Activated CD4-positive, alpha-beta memory T cell treated with anti-CD3 and anti-CD28 coated beads for 36 hours (primary cell): Measurements from ENCODE around the gene BLM. TPM values are rescaled to one million over a fixed set of nuclear protein-coding genes. Genes with fewer than 3 reads are reported as not detected.
"Not testable (repeated sequence)": the region's sequence is repeated elsewhere in the genome, so short reads cannot be mapped to it uniquely, and the experiment has no call there.

Source experiments
- CTCF ChIA-PET: fragments of 350-600 bp; sonication (Branson Sonifier 250); formaldehyde crosslinking; loops from one replicate; lab custom pipeline; 2021; ENCODE audit warnings: antibody characterized with exemption, inconsistent platforms; lab: Charles Lee
- POLR2A ChIA-PET: fragments of 350-600 bp; sonication (Branson Sonifier 250); formaldehyde crosslinking; loops from one replicate; lab custom pipeline; 2021; ENCODE audit warnings: antibody characterized with exemption; lab: Charles Lee
- DNase-seq: peaks from one replicate; pipeline ENCODE4 v3.0.0-alpha.2; 2020
- H3K27ac Mint-ChIP-seq: one replicate; pipeline ENCODE4 v1.8.0; 2021; ENCODE audit warnings: mixed read lengths
- H3K27me3 Mint-ChIP-seq: one replicate; pipeline ENCODE4 v1.8.0; 2021; ENCODE audit warnings: mixed read lengths
- H3K36me3 Mint-ChIP-seq: one replicate; pipeline ENCODE4 v1.8.0; 2021; ENCODE audit warnings: mixed read lengths
- H3K4me1 Mint-ChIP-seq: one replicate; pipeline ENCODE4 v1.8.0; 2021; ENCODE audit warnings: low read depth, mixed read lengths
- H3K4me3 Mint-ChIP-seq: one replicate; pipeline ENCODE4 v1.8.0; 2021; ENCODE audit warnings: mild to moderate bottlenecking, mixed read lengths
- H3K9me3 Mint-ChIP-seq: one replicate; pipeline ENCODE4 v1.8.0; 2021; ENCODE audit warnings: mixed read lengths
- intact Hi-C: fragments of 100-400 bp; cut with micrococcal nuclease; formaldehyde crosslinking; loops from one replicate; pipeline ENCODE4 v1.15.1; 2023
- total RNA-seq, 2 experiments: library from RNA; stranded (reverse); gene quantifications; one replicate each; pipeline ENCODE4 v1.2.3, GENCODE V29; 2021

The BLM gene
- total RNA-seq, 2 experiments from 2014 or later: 65.6 to 68.7 TPM

DNA sequence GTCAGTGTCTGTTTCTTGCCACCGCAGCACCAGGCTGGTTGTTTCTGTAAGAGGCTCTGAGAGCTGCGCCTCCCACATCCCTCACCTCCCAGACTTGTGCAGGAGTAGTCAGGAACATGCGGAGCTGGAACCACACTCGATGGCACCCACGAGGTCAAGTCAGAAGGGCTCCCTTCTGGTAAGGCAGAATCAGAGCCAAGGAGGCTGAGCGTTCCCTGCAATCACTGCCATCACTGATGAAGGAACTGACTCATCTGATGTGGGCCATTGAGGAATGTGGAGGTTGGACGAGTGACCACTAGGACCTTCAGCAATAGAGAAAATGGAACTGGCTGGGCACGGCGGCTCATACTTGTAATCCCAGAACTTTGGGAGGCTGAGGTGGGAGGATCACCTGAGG, 35.7 kb upstream of the BLM start:
- Mint-ChIP-seq H3K36me3 (no peaks in the 10 kb centered on the region), H3K4me3 (no peak overlapping the region), H3K27me3 (peaks cover 3% of the 10 kb centered on the region), H3K4me1 (peaks cover 40% of the 10 kb centered on the region), H3K9me3 (no peaks in the 10 kb centered on the region), H3K27ac (no peak overlapping the region)
- POLR2A ChIA-PET: interaction anchor here (0.5 to 0.7 kb wide), 2 partner anchors 165 to 356 kb away, joined by 3 read pairs; no protein-coding TSS in a partner anchor
- no peak for DNase-seq
- intact Hi-C loops: loop anchor here (10.0 kb wide), 1 partner anchor 87 kb away; no protein-coding TSS in a partner anchor
- CTCF ChIA-PET: no interaction called here

DNA sequence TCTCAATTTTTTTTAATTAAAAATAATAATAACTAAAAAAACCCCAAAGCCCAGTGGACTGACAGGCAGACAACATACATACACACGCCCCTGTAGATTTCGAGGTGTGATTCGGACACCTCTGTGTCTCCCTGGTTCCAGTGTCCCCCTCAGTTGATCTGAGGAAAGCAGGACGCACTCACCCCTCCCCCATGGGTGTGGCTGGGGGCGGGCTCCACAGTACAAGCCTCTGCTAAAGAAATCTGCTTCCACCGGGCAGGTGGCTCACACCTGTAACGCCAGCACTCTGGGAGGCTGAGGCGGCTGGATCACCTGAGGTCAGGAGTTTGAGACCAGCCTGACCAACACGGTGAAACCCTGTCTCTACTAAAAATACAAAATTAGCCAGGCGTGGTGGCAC, 33.8 kb upstream of the BLM start:
- H3K36me3 Mint-ChIP-seq: no peaks in the 10 kb centered on the region
- no peaks in the 10 kb centered on the region for H3K9me3 Mint-ChIP-seq
- POLR2A ChIA-PET: no interaction called here
- CTCF ChIA-PET: no interaction called here
- intact Hi-C loops: loop anchor here (10.0 kb wide), 1 partner anchor 89 kb away; no protein-coding TSS in a partner anchor
- H3K27me3 Mint-ChIP-seq: peaks cover 3% of the 10 kb centered on the region
- DNase-seq: no peak
- no peak overlapping the region for H3K4me3 Mint-ChIP-seq
- peaks cover 37% of the 10 kb centered on the region for H3K4me1 Mint-ChIP-seq
- no peak overlapping the region for H3K27ac Mint-ChIP-seq

DNA sequence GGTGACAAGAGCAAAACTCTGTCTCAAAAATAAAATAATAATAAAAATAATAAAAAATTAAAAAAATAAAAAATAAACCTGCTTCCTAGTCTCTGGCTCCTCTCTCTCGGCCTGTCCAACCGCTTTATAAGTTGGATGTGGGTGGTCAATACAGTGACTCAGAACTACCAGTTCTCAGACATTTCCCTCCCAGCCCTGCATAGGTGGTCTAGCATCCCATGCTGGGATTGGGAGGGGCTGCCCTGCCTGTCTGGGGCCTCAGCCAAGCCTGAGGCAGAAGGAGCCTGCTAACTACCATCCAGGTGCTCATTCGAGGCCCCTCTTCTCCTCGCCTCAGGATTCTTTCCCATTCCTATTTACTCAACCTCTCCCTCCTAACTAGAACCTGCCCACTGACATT, 33.3 kb upstream of the BLM start:
- Mint-ChIP-seq H3K4me1 (peaks cover 33% of the 10 kb centered on the region), H3K9me3 (no peaks in the 10 kb centered on the region), H3K36me3 (no peaks in the 10 kb centered on the region), H3K27me3 (peaks cover 3% of the 10 kb centered on the region), H3K27ac (no peak overlapping the region), H3K4me3 (no peak overlapping the region)
- CTCF ChIA-PET: no interaction called here
- intact Hi-C loops: loop anchor here (10.0 kb wide), 1 partner anchor 89 kb away; no protein-coding TSS in a partner anchor
- POLR2A ChIA-PET: no interaction called here
- no peak for DNase-seq

DNA sequence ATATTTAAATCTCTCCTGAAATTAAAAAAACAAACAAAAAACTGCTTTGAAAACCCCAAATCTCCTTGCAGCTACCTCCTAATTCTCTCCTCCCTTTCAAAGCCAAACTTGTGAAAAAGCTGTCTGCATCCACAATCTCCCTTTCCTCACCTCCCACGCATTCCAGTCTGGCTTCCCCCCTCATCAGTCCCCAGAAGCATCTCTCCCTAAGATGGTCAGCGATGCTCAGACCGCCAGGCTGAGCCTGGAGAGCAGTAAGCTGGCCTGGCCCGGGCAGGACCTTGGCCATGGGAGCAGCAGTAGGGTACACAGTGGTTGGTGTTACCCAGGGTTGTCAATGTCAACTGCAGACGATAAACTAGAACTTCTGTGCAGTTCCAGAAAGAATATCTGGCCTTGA, 32.9 kb upstream of the BLM start:
- H3K27me3 Mint-ChIP-seq: peaks cover 3% of the 10 kb centered on the region
- ChIA-PET POLR2A (no interaction called here), CTCF (no interaction called here)
- intact Hi-C loops: loop anchor here (10.0 kb wide), 1 partner anchor 89 kb away; no protein-coding TSS in a partner anchor
- no peak overlapping the region for H3K27ac Mint-ChIP-seq
- peaks cover 29% of the 10 kb centered on the region for H3K4me1 Mint-ChIP-seq
- H3K9me3 Mint-ChIP-seq: peaks cover under 1% of the 10 kb centered on the region
- no peak overlapping the region for H3K4me3 Mint-ChIP-seq
- H3K36me3 Mint-ChIP-seq: no peaks in the 10 kb centered on the region
- DNase-seq: no peak

DNA sequence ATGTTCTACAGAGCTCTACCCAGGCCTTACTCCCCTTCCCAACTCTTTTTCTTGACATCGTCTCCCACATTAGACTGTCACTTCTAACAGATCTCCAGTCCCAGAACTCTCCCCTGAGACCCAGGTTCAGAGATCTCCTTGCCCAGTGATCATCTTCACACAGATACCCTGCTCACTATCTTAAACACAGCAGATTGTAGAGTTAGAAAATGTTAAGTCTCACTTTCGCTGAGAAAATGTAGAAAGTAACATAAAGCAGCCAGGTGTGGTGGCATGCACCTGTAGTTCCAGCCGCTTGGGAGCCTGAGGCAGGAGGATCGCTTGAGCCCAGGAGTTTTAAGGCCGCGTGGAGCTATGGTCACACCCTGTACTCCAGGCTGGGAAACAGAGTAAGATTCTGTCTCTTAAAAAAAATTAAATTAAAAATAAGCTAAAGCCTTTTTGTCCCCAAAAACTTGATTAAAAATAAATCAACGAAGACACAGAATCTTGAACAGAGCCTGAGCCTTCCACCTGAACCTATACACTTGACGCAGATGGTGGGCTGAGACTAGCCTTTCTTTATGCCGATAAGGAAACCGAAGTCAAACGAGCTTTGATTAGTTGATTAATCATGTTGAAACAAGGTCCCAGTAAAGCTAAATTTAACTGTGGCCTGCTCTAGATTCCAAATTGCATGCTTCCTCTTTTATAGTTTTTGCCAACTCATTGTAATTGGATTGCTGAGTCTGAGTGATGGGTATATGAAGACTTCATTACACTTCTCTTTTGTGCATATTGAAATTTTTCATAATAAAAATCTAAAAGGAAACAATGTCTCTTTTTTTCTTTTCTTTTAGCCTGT, 31.3 kb upstream of the BLM start:
- H3K4me3 Mint-ChIP-seq: no peak overlapping the region

DNA sequence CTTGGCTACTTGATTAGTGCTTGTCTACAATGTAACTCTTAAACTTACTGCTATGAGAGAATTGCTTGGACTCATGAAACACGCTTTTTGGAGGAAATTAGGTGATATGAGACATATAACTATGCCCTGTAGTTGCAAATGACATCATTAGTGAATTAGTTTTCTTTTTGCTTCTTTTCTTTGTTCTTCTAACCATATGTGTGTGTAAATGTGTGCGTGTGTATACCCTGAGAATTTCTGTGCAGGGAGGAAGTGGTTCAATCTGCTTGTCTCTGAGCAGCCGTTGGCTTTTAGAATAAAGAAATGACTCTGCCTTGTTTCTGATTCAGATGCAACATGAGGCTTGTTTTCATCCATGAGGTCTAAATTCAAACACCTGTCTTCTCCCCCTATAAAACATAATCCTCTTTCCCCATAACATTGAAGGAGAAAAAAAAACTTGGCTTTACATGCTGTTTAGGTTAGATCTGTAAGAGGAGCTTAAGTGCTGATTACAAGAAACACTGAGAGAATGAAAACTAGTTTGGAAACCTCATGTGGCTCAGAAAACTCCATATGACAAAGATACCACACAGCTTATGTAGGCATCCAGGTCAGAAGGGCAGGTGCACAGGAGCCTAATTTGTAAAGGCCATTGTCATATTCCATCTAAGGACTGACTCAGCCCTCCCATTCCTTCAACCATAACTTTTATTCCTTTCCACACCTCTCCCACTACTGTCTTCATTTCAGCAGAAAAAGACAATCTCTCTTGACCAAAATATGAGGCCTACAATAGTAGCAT, 30.5 kb upstream of the BLM start:
- CTCF ChIA-PET: interaction anchor here (0.9 to 1.9 kb wide), 4 partner anchors 9 to 199 kb away, joined by 3 to 9 read pairs (median 4); no protein-coding TSS in a partner anchor
- H3K9me3 Mint-ChIP-seq: peaks cover 3% of the 10 kb centered on the region
- peaks cover 3% of the 10 kb centered on the region for H3K27me3 Mint-ChIP-seq
- H3K36me3 Mint-ChIP-seq: no peaks in the 10 kb centered on the region
- peak overlapping the region; percentile 90 for H3K27ac Mint-ChIP-seq
- peak; percentile 46 for DNase-seq
- POLR2A ChIA-PET: interaction anchor here (1.0 kb wide), 1 partner anchor 9 kb away, joined by 3 read pairs; no protein-coding TSS in a partner anchor
- H3K4me1 Mint-ChIP-seq: peaks cover 18% of the 10 kb centered on the region
- H3K4me3 Mint-ChIP-seq: no peak overlapping the region
- intact Hi-C loops: loop anchor here (1.0 to 10.0 kb wide), 5 partner anchors 8 to 268 kb away; no protein-coding TSS in a partner anchor

More for the DNA sequence above, 31.3 kb upstream of the BLM start:
- DNase-seq: no peak
- Mint-ChIP-seq H3K4me1 (peaks cover 18% of the 10 kb centered on the region), H3K27me3 (peaks cover 3% of the 10 kb centered on the region), H3K9me3 (peaks cover 3% of the 10 kb centered on the region), H3K27ac (peak overlapping the region; percentile 90), H3K36me3 (no peaks in the 10 kb centered on the region)
- intact Hi-C loops: loop anchor here (1.0 to 10.0 kb wide), 5 partner anchors 8 to 267 kb away; no protein-coding TSS in a partner anchor
- POLR2A ChIA-PET: interaction anchor here (1.0 kb wide), 1 partner anchor 8 kb away, joined by 3 read pairs; no protein-coding TSS in a partner anchor
- CTCF ChIA-PET: interaction anchor here (0.9 to 1.9 kb wide), 3 partner anchors 8 to 199 kb away, joined by 4 to 9 read pairs (median 4); no protein-coding TSS in a partner anchor

DNA sequence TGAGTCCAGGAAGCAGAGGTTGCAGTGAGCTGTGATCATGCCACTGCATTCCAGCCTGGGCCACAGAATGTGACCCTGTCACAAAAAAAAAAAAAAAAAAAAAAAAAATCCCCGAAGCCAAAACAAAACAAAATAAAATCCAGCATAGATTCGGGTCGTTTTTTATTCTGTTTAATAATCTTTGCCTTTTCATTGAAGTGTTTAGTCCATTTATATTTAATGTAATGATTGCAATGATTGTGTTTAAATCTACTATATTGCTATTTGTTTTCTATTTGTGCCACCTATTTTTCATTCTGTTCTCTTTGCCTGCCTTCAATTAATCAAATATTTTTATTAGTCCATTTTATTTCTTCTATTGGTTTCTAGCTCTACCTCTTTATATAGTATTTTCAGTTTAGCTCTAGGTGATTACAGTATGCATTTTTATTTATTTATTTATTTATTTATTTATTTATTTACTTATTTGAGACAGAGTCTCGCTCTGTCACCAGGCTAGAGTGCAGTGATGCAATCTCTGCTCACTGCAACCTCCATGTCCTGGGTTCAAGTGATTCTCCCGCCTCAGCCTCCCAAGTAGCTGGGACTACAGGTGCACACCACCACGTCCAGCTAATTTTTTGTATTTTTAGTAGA, 27.7 kb upstream of the BLM start:
- DNase-seq, H3K27ac Mint-ChIP-seq, H3K9me3 Mint-ChIP-seq, H3K36me3 Mint-ChIP-seq, H3K27me3 Mint-ChIP-seq, H3K4me3 Mint-ChIP-seq, POLR2A ChIA-PET: not testable (repeated sequence)
- intact Hi-C loops: loop anchor here (10.0 kb wide), 1 partner anchor 95 kb away; no protein-coding TSS in a partner anchor
- CTCF ChIA-PET: interaction anchor here (0.9 to 1.1 kb wide), 3 partner anchors 10 to 243 kb away, joined by 3 to 5 read pairs (median 4); partner anchors contain the start of gene HDDC3
- H3K4me1 Mint-ChIP-seq: peaks cover 18% of the 10 kb centered on the region

DNA sequence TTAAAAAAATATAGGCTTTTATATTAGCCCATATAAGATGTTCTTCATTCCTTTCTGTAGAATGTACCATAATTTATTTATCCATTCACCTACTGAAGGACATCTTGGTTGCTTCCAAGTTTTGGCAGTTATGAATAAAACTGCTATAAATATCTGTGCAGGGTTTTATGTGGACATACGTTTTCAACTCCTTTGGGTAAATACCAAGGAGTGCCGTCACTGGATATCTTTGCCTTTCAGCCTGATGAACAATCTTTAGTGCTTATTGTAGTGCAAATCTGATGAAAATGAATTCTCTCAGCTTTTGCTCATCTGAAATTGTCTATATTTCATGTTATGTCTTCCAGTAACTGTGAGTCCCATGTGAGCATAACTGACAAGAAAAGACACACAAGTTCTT, 26.6 kb upstream of the BLM start:
- peaks cover 3% of the 10 kb centered on the region for H3K9me3 Mint-ChIP-seq
- H3K27me3 Mint-ChIP-seq: no peaks in the 10 kb centered on the region
- no peak for DNase-seq
- no peak overlapping the region for H3K4me3 Mint-ChIP-seq
- no peak overlapping the region for H3K27ac Mint-ChIP-seq
- no peaks in the 10 kb centered on the region for H3K36me3 Mint-ChIP-seq
- intact Hi-C loops: no loop called here
- ChIA-PET CTCF (interaction anchor here (1.2 to 1.8 kb wide), 2 partner anchors 42 to 196 kb away, joined by 4 to 12 read pairs; no protein-coding TSS in a partner anchor), POLR2A (no interaction called here)
- peaks cover 15% of the 10 kb centered on the region for H3K4me1 Mint-ChIP-seq

DNA sequence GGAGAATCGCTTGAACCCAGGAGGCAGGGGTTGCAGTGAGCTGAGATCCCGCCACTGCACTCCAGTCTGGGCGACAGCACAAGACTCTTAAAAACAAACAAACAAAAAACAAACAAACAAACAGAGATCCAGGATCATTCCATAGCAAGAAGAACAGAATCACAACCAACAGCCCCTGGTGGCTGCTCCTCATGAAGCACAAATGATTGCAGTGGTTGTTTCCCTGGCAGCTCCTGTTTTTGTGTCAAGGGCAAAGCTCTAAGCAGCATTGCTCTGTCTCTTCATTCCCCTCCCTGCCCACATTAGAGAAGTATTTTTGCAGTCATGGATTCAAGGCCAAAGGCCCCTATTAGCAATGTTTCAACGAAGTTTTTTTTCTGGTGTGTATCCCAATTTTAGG, 25.8 kb upstream of the BLM start:
- Mint-ChIP-seq H3K9me3 (peaks cover 3% of the 10 kb centered on the region), H3K27me3 (no peaks in the 10 kb centered on the region), H3K27ac (no peak overlapping the region), H3K4me1 (peaks cover 10% of the 10 kb centered on the region), H3K4me3 (no peak overlapping the region), H3K36me3 (no peaks in the 10 kb centered on the region)
- ChIA-PET CTCF (interaction anchor here (1.0 to 1.8 kb wide), 3 partner anchors 43 to 195 kb away, joined by 3 to 12 read pairs (median 4); no protein-coding TSS in a partner anchor), POLR2A (no interaction called here)
- no peak for DNase-seq
- intact Hi-C loops: no loop called here

DNA sequence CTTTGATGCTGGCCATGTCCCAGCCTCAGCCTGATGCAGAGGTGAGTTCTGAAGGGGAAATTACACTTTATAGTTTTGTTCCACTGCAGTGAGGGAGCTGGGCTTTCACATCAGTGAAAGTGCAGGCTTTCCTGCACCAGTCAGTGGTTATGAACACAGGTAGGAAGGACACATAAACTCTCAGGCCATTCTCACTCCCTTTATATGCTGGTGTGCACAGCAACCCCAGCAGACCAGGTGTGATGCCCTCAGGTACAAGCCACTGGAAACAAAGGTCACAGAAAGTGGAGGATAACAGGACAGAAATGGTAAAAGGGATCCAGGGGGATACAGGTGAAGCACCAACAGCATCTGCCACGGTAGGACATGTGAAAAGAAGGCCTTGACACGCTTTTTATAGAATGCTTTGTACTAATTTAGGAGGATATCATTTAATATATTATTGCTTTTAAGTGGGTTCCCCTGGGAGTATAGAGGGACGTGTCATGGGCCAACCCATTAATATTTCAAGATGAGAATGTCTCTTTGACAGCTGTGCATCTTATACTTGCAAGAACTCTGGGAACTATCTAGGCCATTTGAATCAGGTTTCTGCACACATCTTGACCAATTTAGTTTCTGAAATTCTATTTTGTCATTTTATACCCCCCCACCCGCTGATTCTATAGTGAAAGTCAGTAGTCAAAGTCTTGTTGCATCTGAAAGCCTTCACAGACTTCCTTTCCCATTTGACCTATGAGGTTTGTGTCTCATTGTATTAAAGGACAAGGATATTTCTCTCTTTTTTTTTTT, 25.0 kb upstream of the BLM start:
- no peak overlapping the region for H3K4me3 Mint-ChIP-seq
- no peaks in the 10 kb centered on the region for H3K27me3 Mint-ChIP-seq
- peaks cover 5% of the 10 kb centered on the region for H3K4me1 Mint-ChIP-seq
- peaks cover 3% of the 10 kb centered on the region for H3K9me3 Mint-ChIP-seq
- H3K36me3 Mint-ChIP-seq: no peaks in the 10 kb centered on the region
- ChIA-PET CTCF (interaction anchor here (1.0 to 3.0 kb wide), 6 partner anchors 15 to 194 kb away, joined by 3 to 29 read pairs (median 6); no protein-coding TSS in a partner anchor), POLR2A (no interaction called here)
- H3K27ac Mint-ChIP-seq: no peak overlapping the region
- DNase-seq: no peak
- intact Hi-C loops: no loop called here
